ENCODE results near the gene SIK3. TPM values are rescaled to one million over a fixed set of nuclear protein-coding genes. Genes with fewer than 3 reads are reported as not detected.
A peak's percentile ranks its signal among the peaks of the same experiment; 100 is the strongest.

The SIK3 gene
- total and polyA plus RNA-seq, 11 donors = 11.8 to 67.4 (median 38.1) TPM

DNA sequence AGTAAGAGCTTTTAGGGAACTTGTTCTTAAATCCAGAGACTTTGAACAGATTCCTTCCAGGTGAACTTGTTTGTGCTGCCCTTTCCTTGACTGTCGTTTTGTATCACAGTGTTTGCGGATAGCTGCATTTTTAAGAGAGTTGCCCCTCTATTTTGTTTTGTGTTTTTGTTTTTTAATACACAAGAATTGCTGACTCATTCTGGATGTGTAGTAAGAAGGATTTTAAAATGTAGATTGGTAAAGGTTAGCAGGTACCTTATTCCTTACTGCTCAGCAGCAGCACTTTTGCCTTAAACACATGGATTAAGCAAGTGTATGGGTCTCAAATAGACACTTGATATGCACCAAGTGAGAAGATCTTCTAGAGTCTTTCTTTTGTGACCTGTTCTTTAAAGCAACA, 297.6 kb downstream of the SIK3 start:
- no peak overlapping the region for H3K4me3 ChIP-seq
- H3K27ac ChIP-seq = no peak overlapping the region
- no peaks in the 10 kb centered on the region for H3K36me3 ChIP-seq
- ATAC-seq (no peak), DNase-seq (no peak)
- H3K4me1 ChIP-seq = peaks cover 0 to 11% (median 0%) of the 10 kb centered on the region in 12 donors
- no peaks in the 10 kb centered on the region for H3K27me3 ChIP-seq
- intact Hi-C loops (cut with DNase I) = no loop called here
- no peaks in the 10 kb centered on the region for H3K9me3 ChIP-seq
- TF ChIP-seq, protein P1, sequence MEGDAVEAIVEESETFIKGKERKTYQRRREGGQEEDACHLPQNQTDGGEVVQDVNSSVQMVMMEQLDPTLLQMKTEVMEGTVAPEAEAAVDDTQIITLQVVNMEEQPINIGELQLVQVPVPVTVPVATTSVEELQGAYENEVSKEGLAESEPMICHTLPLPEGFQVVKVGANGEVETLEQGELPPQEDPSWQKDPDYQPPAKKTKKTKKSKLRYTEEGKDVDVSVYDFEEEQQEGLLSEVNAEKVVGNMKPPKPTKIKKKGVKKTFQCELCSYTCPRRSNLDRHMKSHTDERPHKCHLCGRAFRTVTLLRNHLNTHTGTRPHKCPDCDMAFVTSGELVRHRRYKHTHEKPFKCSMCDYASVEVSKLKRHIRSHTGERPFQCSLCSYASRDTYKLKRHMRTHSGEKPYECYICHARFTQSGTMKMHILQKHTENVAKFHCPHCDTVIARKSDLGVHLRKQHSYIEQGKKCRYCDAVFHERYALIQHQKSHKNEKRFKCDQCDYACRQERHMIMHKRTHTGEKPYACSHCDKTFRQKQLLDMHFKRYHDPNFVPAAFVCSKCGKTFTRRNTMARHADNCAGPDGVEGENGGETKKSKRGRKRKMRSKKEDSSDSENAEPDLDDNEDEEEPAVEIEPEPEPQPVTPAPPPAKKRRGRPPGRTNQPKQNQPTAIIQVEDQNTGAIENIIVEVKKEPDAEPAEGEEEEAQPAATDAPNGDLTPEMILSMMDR (IDR thresholded peaks at IDR 0.05) = no peak
- TF ChIP-seq POLR2A (IDR thresholded peaks at IDR 0.05) = no peak
- 92 to 96% (median 94%) methylated on average over 2 of the region's 2 CpGs for WGBS, 4 donors

DNA sequence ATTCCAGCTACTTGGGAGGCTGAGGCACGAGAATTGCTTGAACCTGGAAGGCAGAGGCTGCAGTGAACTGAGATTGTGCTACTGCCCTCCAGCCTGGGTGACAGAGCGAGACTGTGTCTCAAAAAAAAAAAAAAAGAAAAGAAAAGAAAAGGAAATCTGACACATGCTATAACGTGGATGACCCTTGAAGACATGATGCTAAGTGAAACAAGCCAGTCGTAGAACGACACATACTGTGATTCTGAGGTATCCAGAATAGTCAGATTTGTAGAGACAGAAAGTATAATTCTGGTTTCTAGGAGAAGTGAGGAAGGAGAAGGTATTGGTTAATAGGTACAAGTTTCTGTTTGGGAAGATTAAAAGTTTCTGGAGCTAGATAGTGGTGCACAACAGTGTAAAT, 299.9 kb downstream of the SIK3 start:
- Histone ChIP-seq H3K9me3 (no peaks in the 10 kb centered on the region), H3K36me3 (no peaks in the 10 kb centered on the region), H3K4me3 (no peak overlapping the region), H3K27me3 (no peaks in the 10 kb centered on the region), H3K4me1 (peaks cover 0 to 11% (median 0%) of the 10 kb centered on the region in 12 donors), H3K27ac (peak overlapping the region in 1 of 12 donors; percentile 4)
- DNase-seq (no peak), ATAC-seq (no peak)
- WGBS, 4 donors = 79 to 83% (median 79%) methylated on average over 5 of the region's 5 CpGs
- TF ChIP-seq POLR2A (IDR thresholded peaks at IDR 0.05) = no peak
- TF ChIP-seq, protein P1 (IDR thresholded peaks at IDR 0.05) = no peak
- intact Hi-C loops (cut with DNase I) = loop anchor here in 4 of 10 donors (10.0 kb wide), 2 partner anchors 76 to 426 kb away; no protein-coding TSS in a partner anchor

GRCh38 chr11:116797816-116798215, 300.4 kb downstream of the SIK3 start:
- WGBS, 4 donors = 37 to 51% (median 47%) methylated on average over 5 of the region's 5 CpGs
- DNase-seq (no peak), ATAC-seq (peak in 2 of 4 donors; percentile 31 to 63)
- Histone ChIP-seq H3K36me3 (no peaks in the 10 kb centered on the region), H3K27ac (peak overlapping the region in 1 of 12 donors; percentile 4), H3K4me3 (no peak overlapping the region), H3K9me3 (no peaks in the 10 kb centered on the region), H3K27me3 (no peaks in the 10 kb centered on the region), H3K4me1 (peaks cover 0 to 11% (median 0%) of the 10 kb centered on the region in 12 donors)
- TF ChIP-seq POLR2A (IDR thresholded peaks at IDR 0.05) = no peak
- TF ChIP-seq, protein P1 (IDR thresholded peaks at IDR 0.05) = no peak
- intact Hi-C loops (cut with DNase I) = loop anchor here in 4 of 10 donors (10.0 kb wide), 2 partner anchors 77 to 427 kb away; no protein-coding TSS in a partner anchor

DNA sequence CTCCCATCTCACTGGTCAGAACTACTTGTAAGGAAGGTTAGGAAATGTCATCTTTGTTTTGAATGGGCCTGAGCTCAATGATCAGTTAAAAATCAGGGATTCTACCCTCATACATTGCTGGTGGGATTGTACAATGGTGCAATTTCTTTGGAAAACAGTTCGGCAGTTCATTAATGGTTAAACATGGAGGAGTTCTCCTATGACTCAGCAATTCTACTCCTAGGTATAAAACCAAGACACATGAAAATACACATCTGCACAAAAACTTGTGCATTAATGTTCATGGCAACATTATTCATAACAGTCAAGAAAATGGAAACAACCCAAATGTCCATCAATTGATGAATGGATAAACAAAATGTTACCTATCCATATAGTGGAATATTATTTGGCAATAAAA, 301.7 kb downstream of the SIK3 start:
- H3K4me1 ChIP-seq = peaks cover 0 to 15% (median 2%) of the 10 kb centered on the region in 12 donors
- 87 to 96% (median 92%) methylated on average over 1 of the region's 1 CpG for WGBS, 4 donors

More for the DNA sequence above, 301.7 kb downstream of the SIK3 start:
- no peaks in the 10 kb centered on the region for H3K36me3 ChIP-seq
- H3K27ac ChIP-seq = no peak overlapping the region
- no peak for TF ChIP-seq POLR2A (IDR thresholded peaks at IDR 0.05)
- TF ChIP-seq, protein P1 (IDR thresholded peaks at IDR 0.05) = no peak
- no peaks in the 10 kb centered on the region for H3K27me3 ChIP-seq
- no peak for DNase-seq
- H3K9me3 ChIP-seq = no peaks in the 10 kb centered on the region
- intact Hi-C loops (cut with DNase I) = loop anchor here in 4 of 10 donors (10.0 kb wide), 2 partner anchors 78 to 428 kb away; no protein-coding TSS in a partner anchor
- H3K4me3 ChIP-seq = no peak overlapping the region
- no peak for ATAC-seq

All from heart left ventricle (tissue), 16 donors.